ENCODE results near the gene XRN2. TPM values are rescaled to one million over a fixed set of nuclear protein-coding genes. Genes with fewer than 3 reads are reported as not detected.

XRN2 gene
- total RNA-seq, 2 experiments from 2014 or later = 64.1 to 66.4 TPM

GRCh38 chr20:21338291-21338690, 35.2 kb downstream of the XRN2 start:
- no peaks in the 10 kb centered on the region for H3K9me3 Mint-ChIP-seq
- H3K27ac Mint-ChIP-seq = no peak overlapping the region
- H3K4me3 Mint-ChIP-seq = no peak overlapping the region
- peaks cover 70% of the 10 kb centered on the region for H3K36me3 Mint-ChIP-seq (ENCODE audit: low read depth)
- no peaks in the 10 kb centered on the region for H3K4me1 Mint-ChIP-seq
- POLR2A ChIA-PET = no interaction called here
- CTCF ChIA-PET = no interaction called here
- no peak for DNase-seq
- no peaks in the 10 kb centered on the region for H3K27me3 Mint-ChIP-seq

- no peak overlapping the region for H3K4me3 Mint-ChIP-seq
Measured at GRCh38 chr20:21339499-21339898, 36.4 kb downstream of the XRN2 start.

GRCh38 chr20:21340991-21341697, 38.0 kb downstream of the XRN2 start:
- no peaks in the 10 kb centered on the region for H3K4me1 Mint-ChIP-seq
- CTCF ChIA-PET = interaction anchor here (1.0 kb wide), 1 partner anchor 12 kb away, joined by 3 read pairs; no protein-coding TSS in a partner anchor

More at GRCh38 chr20:21339499-21339898, 36.4 kb downstream of the XRN2 start:
- ChIA-PET CTCF (no interaction called here), POLR2A (no interaction called here)
- peaks cover 65% of the 10 kb centered on the region for H3K36me3 Mint-ChIP-seq (ENCODE audit: low read depth)
- no peaks in the 10 kb centered on the region for H3K4me1 Mint-ChIP-seq
- no peak overlapping the region for H3K27ac Mint-ChIP-seq
- H3K9me3 Mint-ChIP-seq = no peaks in the 10 kb centered on the region
- DNase-seq = no peak
- H3K27me3 Mint-ChIP-seq = no peaks in the 10 kb centered on the region

GRCh38 chr20:21342656-21343345, 39.7 kb downstream of the XRN2 start:
- POLR2A ChIA-PET = no interaction called here
- Mint-ChIP-seq H3K27ac (no peak overlapping the region), H3K27me3 (no peaks in the 10 kb centered on the region), H3K4me3 (no peak overlapping the region), H3K4me1 (no peaks in the 10 kb centered on the region), H3K36me3 (ENCODE audit: low read depth) (peaks cover 42% of the 10 kb centered on the region), H3K9me3 (no peaks in the 10 kb centered on the region)
- DNase-seq = no peak
- CTCF ChIA-PET = no interaction called here

More at GRCh38 chr20:21340991-21341697, 38.0 kb downstream of the XRN2 start:
- no peak overlapping the region for H3K27ac Mint-ChIP-seq
- POLR2A ChIA-PET = no interaction called here
- DNase-seq = no peak
- no peaks in the 10 kb centered on the region for H3K9me3 Mint-ChIP-seq
- peaks cover 51% of the 10 kb centered on the region for H3K36me3 Mint-ChIP-seq (ENCODE audit: low read depth)
- no peak overlapping the region for H3K4me3 Mint-ChIP-seq
- H3K27me3 Mint-ChIP-seq = no peaks in the 10 kb centered on the region

- Mint-ChIP-seq H3K9me3 (no peaks in the 10 kb centered on the region), H3K36me3 (ENCODE audit: low read depth) (peaks cover 51% of the 10 kb centered on the region)
- POLR2A ChIA-PET = interaction anchor here (0.5 kb wide), 1 partner anchor 42 kb away, joined by 3 read pairs; no protein-coding TSS in a partner anchor
Measured at GRCh38 chr20:21344206-21344900, 41.2 kb downstream of the XRN2 start.

GRCh38 chr20:21344961-21345360, 41.8 kb downstream of the XRN2 start:
- ChIA-PET POLR2A (no interaction called here), CTCF (interaction anchor here (1.0 kb wide), 1 partner anchor 9 kb away, joined by 3 read pairs; no protein-coding TSS in a partner anchor)
- DNase-seq = no peak
- Mint-ChIP-seq H3K9me3 (no peaks in the 10 kb centered on the region), H3K36me3 (ENCODE audit: low read depth) (peaks cover 46% of the 10 kb centered on the region), H3K4me1 (no peaks in the 10 kb centered on the region), H3K27ac (no peak overlapping the region), H3K4me3 (no peak overlapping the region), H3K27me3 (no peaks in the 10 kb centered on the region)

More at GRCh38 chr20:21344206-21344900, 41.2 kb downstream of the XRN2 start:
- no peaks in the 10 kb centered on the region for H3K4me1 Mint-ChIP-seq
- H3K4me3 Mint-ChIP-seq = no peak overlapping the region
- H3K27ac Mint-ChIP-seq = no peak overlapping the region
- CTCF ChIA-PET = interaction anchor here (1.0 kb wide), 1 partner anchor 9 kb away, joined by 3 read pairs; no protein-coding TSS in a partner anchor
- no peaks in the 10 kb centered on the region for H3K27me3 Mint-ChIP-seq
- no peak for DNase-seq

- ChIA-PET CTCF (interaction anchor here (0.6 to 1.4 kb wide), 4 partner anchors 11 to 1976 kb away, joined by 3 read pairs; no protein-coding TSS in a partner anchor), POLR2A (no interaction called here)
- Mint-ChIP-seq H3K4me3 (no peak overlapping the region), H3K27me3 (no peaks in the 10 kb centered on the region), H3K27ac (no peak overlapping the region), H3K4me1 (no peaks in the 10 kb centered on the region), H3K9me3 (no peaks in the 10 kb centered on the region), H3K36me3 (ENCODE audit: low read depth) (peaks cover 20% of the 10 kb centered on the region)
- DNase-seq = no peak
Measured at GRCh38 chr20:21352703-21353102, 49.6 kb downstream of the XRN2 start.

- CTCF ChIA-PET = interaction anchor here (0.6 to 1.4 kb wide), 3 partner anchors 12 to 98 kb away, joined by 3 read pairs; no protein-coding TSS in a partner anchor
Measured at GRCh38 chr20:21353236-21353635, 50.1 kb downstream of the XRN2 start.

GRCh38 chr20:21355981-21356380, 52.9 kb downstream of the XRN2 start:
- DNase-seq = no peak
- H3K27ac Mint-ChIP-seq = no peak overlapping the region
- H3K4me1 Mint-ChIP-seq = peaks cover 10% of the 10 kb centered on the region
- no peaks in the 10 kb centered on the region for H3K27me3 Mint-ChIP-seq
- no peaks in the 10 kb centered on the region for H3K9me3 Mint-ChIP-seq
- H3K4me3 Mint-ChIP-seq = no peak overlapping the region
- ChIA-PET CTCF (no interaction called here), POLR2A (no interaction called here)
- H3K36me3 Mint-ChIP-seq (ENCODE audit: low read depth) = peaks cover 19% of the 10 kb centered on the region

More at GRCh38 chr20:21353236-21353635, 50.1 kb downstream of the XRN2 start:
- Mint-ChIP-seq H3K27ac (no peak overlapping the region), H3K4me1 (no peaks in the 10 kb centered on the region), H3K27me3 (no peaks in the 10 kb centered on the region), H3K36me3 (ENCODE audit: low read depth) (peaks cover 16% of the 10 kb centered on the region), H3K4me3 (no peak overlapping the region), H3K9me3 (no peaks in the 10 kb centered on the region)
- DNase-seq = no peak
- POLR2A ChIA-PET = no interaction called here

- Mint-ChIP-seq H3K4me1 (peaks cover 13% of the 10 kb centered on the region), H3K27ac (no peak overlapping the region), H3K9me3 (no peaks in the 10 kb centered on the region), H3K36me3 (ENCODE audit: low read depth) (peaks cover 19% of the 10 kb centered on the region), H3K4me3 (no peak overlapping the region), H3K27me3 (no peaks in the 10 kb centered on the region)
- ChIA-PET POLR2A (no interaction called here), CTCF (no interaction called here)
- no peak for DNase-seq
Measured at GRCh38 chr20:21356386-21356785, 53.3 kb downstream of the XRN2 start.

- Mint-ChIP-seq H3K4me1 (peaks cover 15% of the 10 kb centered on the region), H3K4me3 (no peak overlapping the region)
Measured at GRCh38 chr20:21357844-21358243, 54.7 kb downstream of the XRN2 start.

GRCh38 chr20:21358737-21359136, 55.6 kb downstream of the XRN2 start:
- Mint-ChIP-seq H3K4me3 (no peak overlapping the region), H3K27ac (no peak overlapping the region), H3K36me3 (ENCODE audit: low read depth) (peaks cover 38% of the 10 kb centered on the region), H3K4me1 (peaks cover 15% of the 10 kb centered on the region), H3K27me3 (no peaks in the 10 kb centered on the region), H3K9me3 (no peaks in the 10 kb centered on the region)
- DNase-seq = no peak
- POLR2A ChIA-PET = no interaction called here
- CTCF ChIA-PET = no interaction called here

More at GRCh38 chr20:21357844-21358243, 54.7 kb downstream of the XRN2 start:
- ChIA-PET POLR2A (no interaction called here), CTCF (no interaction called here)
- Mint-ChIP-seq H3K9me3 (no peaks in the 10 kb centered on the region), H3K27ac (no peak overlapping the region), H3K27me3 (no peaks in the 10 kb centered on the region), H3K36me3 (ENCODE audit: low read depth) (peaks cover 31% of the 10 kb centered on the region)
- no peak for DNase-seq

GRCh38 chr20:21360705-21361104, 57.6 kb downstream of the XRN2 start:
- CTCF ChIA-PET = no interaction called here
- H3K27me3 Mint-ChIP-seq = no peaks in the 10 kb centered on the region
- H3K9me3 Mint-ChIP-seq = no peaks in the 10 kb centered on the region
- POLR2A ChIA-PET = no interaction called here
- H3K36me3 Mint-ChIP-seq (ENCODE audit: low read depth) = peaks cover 38% of the 10 kb centered on the region
- no peak for DNase-seq
- H3K27ac Mint-ChIP-seq = no peak overlapping the region
- H3K4me3 Mint-ChIP-seq = no peak overlapping the region
- peaks cover 15% of the 10 kb centered on the region for H3K4me1 Mint-ChIP-seq

Data from activated CD4-positive, alpha-beta T cell treated with anti-CD3 and anti-CD28 coated beads, Interleukin-2, amount 10 ng/mL, durations not matched to agents 7 days and 5 days (primary cell).